ENCODE data around the gene MATCAP1. TPM values are rescaled to one million over a fixed set of nuclear protein-coding genes. Genes with fewer than 3 reads are reported as not detected.
A peak's percentile ranks its signal among the peaks of the same experiment; 100 is the strongest.

The MATCAP1 gene
- polyA plus RNA-seq, 1 donor from 2014 or later: 323 TPM

DNA sequence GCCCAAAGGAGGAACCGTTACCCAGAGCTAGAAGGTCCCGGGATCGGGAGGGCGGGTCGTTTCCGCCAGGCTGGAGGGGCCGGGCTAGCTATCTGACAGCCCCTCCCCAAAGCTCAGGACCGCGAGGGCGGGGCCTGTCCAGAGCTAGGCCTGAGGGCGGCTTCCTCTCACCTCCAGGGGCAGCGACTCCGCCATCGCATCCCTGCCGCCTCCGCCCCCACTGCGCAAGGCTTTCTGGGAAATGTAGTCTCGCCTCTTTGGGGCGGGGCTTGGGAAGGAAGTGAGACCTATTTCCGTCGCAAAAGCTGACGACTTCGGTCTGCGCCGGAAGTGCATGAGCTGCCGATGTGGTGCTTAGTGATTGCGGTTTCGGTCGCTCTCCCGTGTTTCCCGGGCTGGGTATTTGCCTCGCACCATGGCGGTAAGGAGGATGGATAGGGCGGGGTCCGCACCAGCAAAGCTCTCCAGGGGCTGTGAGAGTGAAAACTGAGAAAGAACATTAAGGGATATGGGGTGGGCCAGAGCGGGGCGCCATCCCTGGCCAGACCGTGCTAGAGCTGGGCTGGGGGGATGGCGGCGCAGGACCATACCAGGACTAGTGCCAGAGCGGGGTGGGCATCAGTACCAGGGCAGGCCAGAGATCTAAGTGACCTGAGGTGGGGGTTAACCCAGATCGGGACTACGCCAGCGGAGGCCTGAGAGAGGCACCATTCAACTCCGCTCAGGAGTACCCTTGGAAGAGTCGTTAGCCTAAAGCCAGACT, 43.2 kb upstream of the MATCAP1 start, which contains the start of gene TMEM208:
Gene TMEM208, plus strand, starts transcription at position 327 of the 763 bp plus-strand sequence. Its CDS starts 89 bp downstream, at position 416.
- Histone ChIP-seq H3K4me2 (ENCODE audit: low read length) (peak within 1 kb of the TSS; percentile 92), H3K79me2 (replicated peaks; ENCODE audit: insufficient read depth, low read length) (peaks cover 12% of the 10 kb centered on the region), H3K9me2 (ENCODE audit: insufficient read depth, low read length) (no peaks in the 10 kb centered on the region), H3K27ac (ENCODE audit: low read length) (peak within 1 kb of the TSS; percentile 56), H2AFZ (ENCODE audit: low read depth, low read length) (peak within 1 kb of the TSS; percentile 58), H3K36me3 (ENCODE audit: insufficient read depth, low read length) (no peaks in the 10 kb centered on the region), H3F3A (ENCODE audit: insufficient read depth, low read length, poor library complexity, severe bottlenecking) (no peaks in the 10 kb centered on the region), H3K9me3 (ENCODE audit: low read length) (no peaks in the 10 kb centered on the region), H3K27me3 (ENCODE audit: insufficient read depth, low read depth, low read length) (no peaks in the 10 kb centered on the region), H4K20me1 (ENCODE audit: insufficient read depth) (no peaks in the 10 kb centered on the region), H3K9ac (ENCODE audit: low read length) (peak within 1 kb of the TSS; percentile 94), H3K4me3 (ENCODE audit: low read length) (peak within 1 kb of the TSS; percentile 72)
- no peak for TF ChIP-seq EZH2 (IDR thresholded peaks at IDR 0.05; ENCODE audit: borderline replicate concordance, insufficient read depth, low read length, poor library complexity, severe bottlenecking)
- peak; percentile 47 for TF ChIP-seq RAD21 (conservative IDR thresholded peaks at IDR 0.05)
- TF ChIP-seq SMC3 (conservative IDR thresholded peaks at IDR 0.05; ENCODE audit: poor library complexity): peak; percentile 52
- TF ChIP-seq EP300 (conservative IDR thresholded peaks at IDR 0.05; ENCODE audit: poor library complexity, severe bottlenecking): peak; percentile 32
- peak; percentile 94 for TF ChIP-seq MXI1 (conservative IDR thresholded peaks at IDR 0.05; ENCODE audit: poor library complexity, severe bottlenecking)
- TF ChIP-seq REST (IDR thresholded peaks at IDR 0.05; ENCODE audit: borderline replicate concordance): peak; percentile 96
- peak; percentile 99 for TF ChIP-seq TAF1 (IDR thresholded peaks at IDR 0.05; ENCODE audit: low read depth)
- TF ChIP-seq POLR2AphosphoS5 (IDR thresholded peaks at IDR 0.05): peak; percentile 99
- peak; percentile 68 for TF ChIP-seq CTCF (IDR thresholded peaks at IDR 0.05; ENCODE audit: poor library complexity, severe bottlenecking)

DNA sequence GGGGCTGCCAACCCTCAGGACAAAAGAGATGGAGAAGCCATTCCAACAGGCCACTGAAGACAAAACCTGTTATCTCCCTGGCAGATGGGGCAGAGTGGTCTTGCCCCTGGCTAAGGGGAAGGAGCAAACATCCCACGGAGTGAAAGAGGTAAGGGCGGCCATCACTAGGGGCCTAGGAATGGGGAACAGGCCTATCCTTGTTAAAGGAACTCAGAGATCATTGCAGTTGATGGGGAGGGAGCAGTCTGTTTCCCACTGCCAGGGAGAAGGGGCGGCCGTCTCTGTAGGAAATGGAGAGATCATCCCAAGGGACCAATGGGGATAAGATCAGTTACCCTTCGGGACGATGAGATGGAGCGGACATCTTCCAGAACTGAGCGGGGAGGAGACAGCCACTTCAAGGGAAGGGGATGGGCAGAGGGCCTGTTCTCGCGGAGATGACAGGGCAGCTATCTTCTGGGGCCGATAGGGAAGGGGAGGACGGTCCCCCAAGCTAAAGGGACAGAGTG, 42.6 kb upstream of the MATCAP1 start:
- Histone ChIP-seq H3K9ac (ENCODE audit: low read length) (peak overlapping the region; percentile 94), H3K4me3 (ENCODE audit: low read length) (peak overlapping the region; percentile 72), H4K20me1 (ENCODE audit: insufficient read depth) (no peaks in the 10 kb centered on the region), H3K27ac (ENCODE audit: low read length) (peak overlapping the region; percentile 56), H3K9me2 (ENCODE audit: insufficient read depth, low read length) (no peaks in the 10 kb centered on the region), H3K9me3 (ENCODE audit: low read length) (no peaks in the 10 kb centered on the region), H3K4me2 (ENCODE audit: low read length) (peak overlapping the region; percentile 92), H3F3A (ENCODE audit: insufficient read depth, low read length, poor library complexity, severe bottlenecking) (no peaks in the 10 kb centered on the region), H2AFZ (ENCODE audit: low read depth, low read length) (peak overlapping the region; percentile 58), H3K27me3 (ENCODE audit: insufficient read depth, low read depth, low read length) (no peaks in the 10 kb centered on the region), H3K79me2 (replicated peaks; ENCODE audit: insufficient read depth, low read length) (peaks cover 12% of the 10 kb centered on the region), H3K36me3 (ENCODE audit: insufficient read depth, low read length) (no peaks in the 10 kb centered on the region)
- TF ChIP-seq SMC3 (conservative IDR thresholded peaks at IDR 0.05; ENCODE audit: poor library complexity) (no peak), MXI1 (conservative IDR thresholded peaks at IDR 0.05; ENCODE audit: poor library complexity, severe bottlenecking) (no peak), RAD21 (conservative IDR thresholded peaks at IDR 0.05) (no peak), EP300 (conservative IDR thresholded peaks at IDR 0.05; ENCODE audit: poor library complexity, severe bottlenecking) (no peak), REST (IDR thresholded peaks at IDR 0.05; ENCODE audit: borderline replicate concordance) (no peak), POLR2AphosphoS5 (IDR thresholded peaks at IDR 0.05) (no peak), CTCF (IDR thresholded peaks at IDR 0.05; ENCODE audit: poor library complexity, severe bottlenecking) (no peak), TAF1 (IDR thresholded peaks at IDR 0.05; ENCODE audit: low read depth) (no peak), EZH2 (IDR thresholded peaks at IDR 0.05; ENCODE audit: borderline replicate concordance, insufficient read depth, low read length, poor library complexity, severe bottlenecking) (no peak)
